Type B pancreatic cell (in vitro differentiated cells): ENCODE measurements around the gene MUC6. TPM values are rescaled to one million over a fixed set of nuclear protein-coding genes. Genes with fewer than 3 reads are reported as not detected.

Source experiments
- DNase-seq: peaks from one replicate; pipeline ENCODE4 v3.0.0; 2021; ENCODE audit warnings: mixed read lengths; ENCODE audit not compliant: unreplicated experiment; ENCODE audit errors: extremely low spot score
- H3K27ac Mint-ChIP-seq: 2 replicates; pipeline ENCODE4 v1.8.0; 2021; ENCODE audit warnings: mild to moderate bottlenecking, mixed read lengths
- H3K27me3 Mint-ChIP-seq: 2 replicates; pipeline ENCODE4 v1.8.0; 2021; ENCODE audit warnings: mixed read lengths
- H3K36me3 Mint-ChIP-seq: 2 replicates; pipeline ENCODE4 v1.8.0; 2021; ENCODE audit warnings: mixed read lengths
- H3K4me1 Mint-ChIP-seq: one replicate; pipeline ENCODE4 v1.8.0; 2021; ENCODE audit warnings: mixed read lengths; ENCODE audit not compliant: unreplicated experiment
- H3K4me3 Mint-ChIP-seq: 2 replicates; pipeline ENCODE4 v1.8.0; 2021; ENCODE audit warnings: mild to moderate bottlenecking, mixed read lengths
- H3K9me3 Mint-ChIP-seq: 2 replicates; pipeline ENCODE4 v1.8.0; 2021; ENCODE audit warnings: mixed read lengths
- total RNA-seq: library from RNA; stranded (reverse); gene quantifications from 2 replicates; pipeline ENCODE4 v1.2.1, GENCODE V29; 2021; ENCODE audit warnings: low replicate concordance
- TF ChIP-seq, protein P1 (sequence below): fragments of 200-600 bp; sonication (generic); conservative IDR thresholded peaks from 2 replicates; pipeline ENCODE4 v1.5.0; 2021; ENCODE audit warnings: antibody characterized with exemption, mild to moderate bottlenecking

MUC6 gene
- total RNA-seq, 1 donor from 2014 or later = 0.46 TPM

DNA sequence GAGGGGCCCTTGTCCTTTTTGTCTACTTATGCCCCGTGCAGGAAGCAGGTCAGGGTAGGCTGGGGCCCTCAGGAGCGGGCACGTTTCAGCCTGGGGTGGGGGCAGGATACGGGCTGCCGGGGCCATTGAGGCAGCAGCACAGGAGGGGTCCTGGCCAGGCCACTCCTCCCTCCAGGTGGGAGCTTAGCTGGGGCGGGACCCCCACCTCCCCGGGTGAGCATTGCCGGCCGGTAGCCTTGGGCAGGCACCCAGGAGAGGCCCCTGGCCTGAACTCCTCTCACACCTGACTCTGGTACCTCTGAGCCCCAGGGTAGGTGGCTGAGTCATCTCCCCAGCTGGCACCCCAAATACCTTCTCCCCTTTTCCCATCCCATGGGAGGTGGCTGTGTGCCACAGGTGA, 5.0 kb upstream of the MUC6 start:
- no peaks in the 10 kb centered on the region for H3K36me3 Mint-ChIP-seq
- H3K27me3 Mint-ChIP-seq = peaks cover 6% of the 10 kb centered on the region
- TF ChIP-seq, protein P1, sequence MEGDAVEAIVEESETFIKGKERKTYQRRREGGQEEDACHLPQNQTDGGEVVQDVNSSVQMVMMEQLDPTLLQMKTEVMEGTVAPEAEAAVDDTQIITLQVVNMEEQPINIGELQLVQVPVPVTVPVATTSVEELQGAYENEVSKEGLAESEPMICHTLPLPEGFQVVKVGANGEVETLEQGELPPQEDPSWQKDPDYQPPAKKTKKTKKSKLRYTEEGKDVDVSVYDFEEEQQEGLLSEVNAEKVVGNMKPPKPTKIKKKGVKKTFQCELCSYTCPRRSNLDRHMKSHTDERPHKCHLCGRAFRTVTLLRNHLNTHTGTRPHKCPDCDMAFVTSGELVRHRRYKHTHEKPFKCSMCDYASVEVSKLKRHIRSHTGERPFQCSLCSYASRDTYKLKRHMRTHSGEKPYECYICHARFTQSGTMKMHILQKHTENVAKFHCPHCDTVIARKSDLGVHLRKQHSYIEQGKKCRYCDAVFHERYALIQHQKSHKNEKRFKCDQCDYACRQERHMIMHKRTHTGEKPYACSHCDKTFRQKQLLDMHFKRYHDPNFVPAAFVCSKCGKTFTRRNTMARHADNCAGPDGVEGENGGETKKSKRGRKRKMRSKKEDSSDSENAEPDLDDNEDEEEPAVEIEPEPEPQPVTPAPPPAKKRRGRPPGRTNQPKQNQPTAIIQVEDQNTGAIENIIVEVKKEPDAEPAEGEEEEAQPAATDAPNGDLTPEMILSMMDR = no peak
- no peak overlapping the region for H3K27ac Mint-ChIP-seq
- H3K4me3 Mint-ChIP-seq = no peak overlapping the region
- H3K9me3 Mint-ChIP-seq = no peaks in the 10 kb centered on the region
- no peaks in the 10 kb centered on the region for H3K4me1 Mint-ChIP-seq
- no peak for DNase-seq

DNA sequence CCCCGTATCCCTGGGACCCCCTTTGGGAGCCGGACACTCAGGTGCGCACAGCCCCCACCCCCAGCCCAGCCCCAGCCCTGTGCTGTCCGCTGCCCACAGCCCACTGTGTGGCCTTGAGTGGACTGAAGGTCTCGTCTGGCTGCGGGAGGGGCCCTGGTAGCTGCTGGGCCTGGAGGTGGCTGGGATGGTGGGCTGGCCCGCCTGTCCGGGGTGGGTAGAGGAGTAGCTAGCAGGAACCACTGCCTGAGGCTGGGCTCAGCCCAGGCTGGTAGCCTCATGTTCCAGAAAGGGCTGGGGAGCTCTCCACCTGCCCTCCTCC, 4.6 kb upstream of the MUC6 start:
- Mint-ChIP-seq H3K27me3 (peaks cover 6% of the 10 kb centered on the region), H3K4me3 (no peak overlapping the region), H3K9me3 (no peaks in the 10 kb centered on the region), H3K4me1 (no peaks in the 10 kb centered on the region), H3K27ac (no peak overlapping the region), H3K36me3 (no peaks in the 10 kb centered on the region)
- no peak for DNase-seq
- TF ChIP-seq, protein P1 = no peak

DNA sequence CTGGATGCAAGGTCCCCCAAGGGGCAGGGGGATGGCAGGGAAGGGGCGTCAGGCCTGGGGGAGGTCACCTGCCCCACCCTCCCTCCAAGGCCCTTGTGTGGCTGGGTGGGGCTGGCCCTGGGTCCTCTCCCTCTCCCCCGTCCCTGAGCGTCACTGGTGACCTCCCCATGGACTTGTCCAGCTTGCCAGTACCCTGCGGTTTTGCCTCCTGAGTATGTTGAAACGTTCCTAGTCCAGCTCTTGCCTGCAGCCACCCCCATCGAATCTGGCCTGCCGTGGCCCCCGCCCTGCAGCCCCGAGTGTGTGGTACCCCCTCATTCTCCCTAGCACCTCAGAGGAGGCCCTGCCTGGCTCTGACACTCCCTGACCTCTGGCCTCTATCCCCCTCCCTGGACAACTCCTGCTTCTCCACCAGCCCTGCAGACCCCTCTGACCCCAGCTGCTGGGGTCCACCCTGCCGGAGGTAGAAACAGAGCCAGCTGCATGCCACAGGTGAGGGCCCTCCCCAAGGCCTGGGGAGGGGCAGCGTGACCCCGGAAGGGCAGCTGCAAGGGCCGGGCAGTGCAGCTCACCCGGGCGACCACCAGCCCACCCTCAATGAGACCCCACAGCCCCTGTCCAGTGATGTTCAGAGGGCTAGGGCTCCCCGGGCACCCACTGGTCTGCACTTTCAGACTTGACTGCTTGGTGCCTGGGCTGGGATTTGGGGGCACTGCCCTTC, 4.1 kb upstream of the MUC6 start:
- Mint-ChIP-seq H3K4me3 (no peak overlapping the region), H3K27ac (no peak overlapping the region), H3K4me1 (no peaks in the 10 kb centered on the region), H3K27me3 (peaks cover 6% of the 10 kb centered on the region), H3K9me3 (no peaks in the 10 kb centered on the region), H3K36me3 (no peaks in the 10 kb centered on the region)
- TF ChIP-seq, protein P1 = no peak
- DNase-seq = no peak

DNA sequence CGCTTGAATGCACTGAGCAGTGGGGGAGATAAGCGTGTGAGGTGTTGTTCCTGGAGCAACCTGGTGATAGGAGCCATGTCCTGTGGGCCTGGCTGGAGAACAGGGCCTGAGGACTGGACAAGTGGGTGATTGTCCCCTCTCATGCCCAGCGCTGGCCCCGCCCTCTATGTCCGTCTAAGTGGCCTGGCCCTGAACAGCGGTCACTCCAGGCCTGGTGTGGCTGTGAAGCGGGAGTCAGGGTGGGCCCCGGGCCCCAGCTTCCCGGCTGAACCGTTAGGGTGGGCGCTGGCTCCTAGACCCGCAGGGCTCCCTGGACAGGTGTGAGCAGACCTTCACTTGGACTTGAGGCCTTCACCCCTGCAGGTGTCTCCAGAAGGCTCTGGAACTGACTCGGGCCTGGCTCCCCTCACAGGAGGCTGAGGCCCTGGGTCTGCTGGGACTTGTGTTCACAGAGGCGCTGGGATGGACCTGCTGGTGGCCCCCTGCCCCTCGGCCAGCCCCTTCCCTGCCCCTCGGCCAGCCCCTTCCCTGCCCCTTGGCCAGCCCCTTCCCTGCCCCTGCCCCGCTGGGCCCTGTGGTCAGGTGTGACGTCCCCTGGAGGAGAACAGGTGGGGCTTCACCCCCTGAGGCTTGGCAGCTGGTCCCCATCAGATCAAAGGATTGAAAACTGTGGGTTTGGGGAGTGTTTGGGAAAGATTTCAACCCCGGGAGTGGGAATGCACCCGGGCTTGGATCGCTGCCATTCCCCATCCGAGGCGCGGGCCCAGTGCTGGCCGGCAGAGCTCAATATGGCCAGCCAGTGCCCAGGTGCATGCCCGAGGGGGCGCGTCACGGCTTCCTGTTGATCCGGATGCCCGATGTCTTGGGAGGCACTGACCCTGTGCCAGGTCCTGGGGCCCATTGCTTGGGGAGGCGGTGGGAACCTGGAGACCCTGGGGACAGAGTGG, 3.2 kb upstream of the MUC6 start:
- TF ChIP-seq, protein P1 = no peak
- DNase-seq = no peak
- H3K36me3 Mint-ChIP-seq = no peaks in the 10 kb centered on the region
- no peaks in the 10 kb centered on the region for H3K9me3 Mint-ChIP-seq
- no peak overlapping the region for H3K27ac Mint-ChIP-seq
- H3K27me3 Mint-ChIP-seq = peaks cover 6% of the 10 kb centered on the region
- no peak overlapping the region for H3K4me3 Mint-ChIP-seq
- no peaks in the 10 kb centered on the region for H3K4me1 Mint-ChIP-seq

DNA sequence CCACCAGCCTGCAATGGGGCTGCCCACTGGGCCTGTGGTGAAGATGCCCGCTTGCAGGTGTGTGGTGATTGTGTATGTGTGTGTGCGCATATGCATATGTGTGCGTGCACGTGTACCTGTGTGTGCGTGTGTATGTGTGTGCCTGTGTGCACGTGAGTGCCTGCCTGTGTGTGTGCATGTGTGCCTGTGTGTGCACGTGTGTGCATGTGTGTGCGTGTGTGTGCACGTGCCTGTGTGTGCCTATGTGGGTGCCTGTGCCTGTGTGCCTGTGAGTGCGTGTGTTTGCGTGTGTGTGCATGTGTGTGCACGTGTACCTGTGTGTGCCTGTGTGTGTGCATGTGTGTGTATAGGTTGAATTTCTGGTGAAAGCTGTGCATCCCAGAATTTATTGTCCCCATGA, 2.4 kb upstream of the MUC6 start:
- H3K36me3 Mint-ChIP-seq = no peaks in the 10 kb centered on the region
- H3K4me1 Mint-ChIP-seq = no peaks in the 10 kb centered on the region
- H3K9me3 Mint-ChIP-seq = no peaks in the 10 kb centered on the region
- no peak overlapping the region for H3K27ac Mint-ChIP-seq
- no peak overlapping the region for H3K4me3 Mint-ChIP-seq
- TF ChIP-seq, protein P1 = no peak
- DNase-seq = no peak
- H3K27me3 Mint-ChIP-seq = peaks cover 4% of the 10 kb centered on the region
